HG03135 (cell line): Measurements from ENCODE around the gene NPLOC4.

Source experiments
- ATAC-seq: cut with Tn5 transposase; IDR thresholded peaks from one replicate; pipeline ENCODE4 v1.9.1; 2021; ENCODE audit warnings: mild to moderate bottlenecking, moderate library complexity; ENCODE audit not compliant: unreplicated experiment

NPLOC4 gene

GRCh38 chr17:81549826-81550225 lies 87.1 kb downstream of the NPLOC4 start:
- ATAC-seq: no peak

GRCh38 chr17:81549031-81549557 lies 87.8 kb downstream of the NPLOC4 start:
- ATAC-seq: no peak

- no peak for ATAC-seq
Observed at GRCh38 chr17:81547614-81547982, 89.3 kb downstream of the NPLOC4 start.

- ATAC-seq: no peak
Observed at GRCh38 chr17:81546906-81547613, 89.9 kb downstream of the NPLOC4 start.

GRCh38 chr17:81545160-81545949 lies 91.6 kb downstream of the NPLOC4 start:
- ATAC-seq: no peak

GRCh38 chr17:81544281-81544974 lies 92.5 kb downstream of the NPLOC4 start:
- no peak for ATAC-seq

GRCh38 chr17:81543756-81544155 lies 93.2 kb downstream of the NPLOC4 start:
- ATAC-seq: no peak

- no peak for ATAC-seq
Observed at GRCh38 chr17:81543339-81543675, 93.6 kb downstream of the NPLOC4 start.

- ATAC-seq: no peak
Observed at GRCh38 chr17:81542431-81543338, 94.2 kb downstream of the NPLOC4 start.

GRCh38 chr17:81541123-81541522 lies 95.8 kb downstream of the NPLOC4 start:
- ATAC-seq: no peak

- ATAC-seq: no peak
Observed at GRCh38 chr17:81540676-81541027, 96.3 kb downstream of the NPLOC4 start.

GRCh38 chr17:81539961-81540675 lies 96.8 kb downstream of the NPLOC4 start:
- ATAC-seq: no peak

GRCh38 chr17:81539571-81539900 lies 97.4 kb downstream of the NPLOC4 start:
- no peak for ATAC-seq

- no peak for ATAC-seq
Observed at GRCh38 chr17:81538651-81539570, 98.0 kb downstream of the NPLOC4 start.

GRCh38 chr17:81537856-81538555 lies 98.9 kb downstream of the NPLOC4 start:
- no peak for ATAC-seq

GRCh38 chr17:81537343-81537855 lies 99.5 kb downstream of the NPLOC4 start:
- no peak for ATAC-seq

- ATAC-seq: no peak
Observed at GRCh38 chr17:81536299-81537290, 100.3 kb downstream of the NPLOC4 start.
